ENCODE results near the gene SPHK1. TPM values are rescaled to one million over a fixed set of nuclear protein-coding genes. Genes with fewer than 3 reads are reported as not detected.

SPHK1 gene
- total RNA-seq, 2 experiments from 2014 or later, result 0.28 to 0.78 TPM

GRCh38 chr17:76397687-76398522 lies 13.5 kb downstream of the SPHK1 start:
- Histone ChIP-seq H3K4me2 (ENCODE audit: low read length) (no peak overlapping the region), H3K9me3 (ENCODE audit: low read length) (no peaks in the 10 kb centered on the region), H3K4me1 (ENCODE audit: insufficient read depth, low read length, poor library complexity, severe bottlenecking) (no peaks in the 10 kb centered on the region), H3K4me3 (ENCODE audit: low read depth, low read length, poor library complexity, severe bottlenecking) (no peak overlapping the region), H4K20me1 (ENCODE audit: insufficient read depth, low read length) (no peaks in the 10 kb centered on the region), H3K36me3 (ENCODE audit: insufficient read depth, low read length) (peaks cover 87% of the 10 kb centered on the region), H3K27ac (ENCODE audit: low read depth, low read length, poor library complexity, severe bottlenecking) (no peak overlapping the region), H3K79me2 (ENCODE audit: insufficient read depth, low read depth, low read length) (no peaks in the 10 kb centered on the region), H2AFZ (ENCODE audit: low read length) (no peak overlapping the region), H3K9me2 (ENCODE audit: insufficient read depth, low read length) (no peaks in the 10 kb centered on the region)
- intact Hi-C loops (cut with micrococcal nuclease; ENCODE audit: unreplicated experiment), result loop anchor here (1.0 kb wide), 1 partner anchor 95 kb away; no protein-coding TSS in a partner anchor
- ChIA-PET POLR2A (interaction anchor here (0.5 to 1.0 kb wide), 2 partner anchors 88 to 100 kb away, joined by 4 read pairs; no protein-coding TSS in a partner anchor), CTCF (ENCODE audit: unreplicated experiment) (interaction anchor here (0.7 to 2.0 kb wide), 15 partner anchors 9 to 97 kb away, joined by 3 to 10 read pairs (median 4); partner anchors contain the start of gene PRPSAP1)
- DNase-seq (ENCODE audit: low spot score), result peak; percentile 88
- no peak for TF ChIP-seq EZH2phosphoT487 (IDR thresholded peaks at IDR 0.05; ENCODE audit: borderline replicate concordance, low read depth, low read length)
- TF ChIP-seq CTCF (conservative IDR thresholded peaks at IDR 0.05; ENCODE audit: low read length), result peak; percentile 100
- BruUV-seq (replicated peaks), result no TSS peak

- H2AFZ ChIP-seq (ENCODE audit: low read length), result no peak overlapping the region
- no peak for DNase-seq (ENCODE audit: low spot score)
- intact Hi-C loops (cut with micrococcal nuclease; ENCODE audit: unreplicated experiment), result loop anchor here (1.0 kb wide), 1 partner anchor 95 kb away; no protein-coding TSS in a partner anchor
- no peak for TF ChIP-seq EZH2phosphoT487 (IDR thresholded peaks at IDR 0.05; ENCODE audit: borderline replicate concordance, low read depth, low read length)
- TF ChIP-seq CTCF (conservative IDR thresholded peaks at IDR 0.05; ENCODE audit: low read length), result no peak
- no peaks in the 10 kb centered on the region for H4K20me1 ChIP-seq (ENCODE audit: insufficient read depth, low read length)
- no peaks in the 10 kb centered on the region for H3K79me2 ChIP-seq (ENCODE audit: insufficient read depth, low read depth, low read length)
- no peak overlapping the region for H3K4me3 ChIP-seq (ENCODE audit: low read depth, low read length, poor library complexity, severe bottlenecking)
- no peak overlapping the region for H3K4me2 ChIP-seq (ENCODE audit: low read length)
- ChIA-PET CTCF (ENCODE audit: unreplicated experiment) (interaction anchor here (0.8 to 2.0 kb wide), 11 partner anchors 9 to 98 kb away, joined by 3 to 10 read pairs (median 4); partner anchors contain the start of gene PRPSAP1), POLR2A (interaction anchor here (0.5 to 1.0 kb wide), 2 partner anchors 89 to 100 kb away, joined by 4 read pairs; no protein-coding TSS in a partner anchor)
- H3K9me3 ChIP-seq (ENCODE audit: low read length), result no peaks in the 10 kb centered on the region
- no TSS peak for BruUV-seq (replicated peaks)
- H3K27ac ChIP-seq (ENCODE audit: low read depth, low read length, poor library complexity, severe bottlenecking), result no peak overlapping the region
- no peaks in the 10 kb centered on the region for H3K4me1 ChIP-seq (ENCODE audit: insufficient read depth, low read length, poor library complexity, severe bottlenecking)
- peaks cover 90% of the 10 kb centered on the region for H3K36me3 ChIP-seq (ENCODE audit: insufficient read depth, low read length)
- no peaks in the 10 kb centered on the region for H3K9me2 ChIP-seq (ENCODE audit: insufficient read depth, low read length)
Measured at GRCh38 chr17:76398523-76399174, 14.2 kb downstream of the SPHK1 start.
